ENCODE results near the gene FAM221B.

Gene FAM221B

GRCh38 chr9:35828716-35829083 is at the start of gene FAM221B:
TSS of gene FAM221B (minus strand) at chr9:35828732. CDS start at chr9:35826161, 2,571 bp downstream.
- no peak for DNase-seq

GRCh38 chr9:35872505-35872904 is 44.0 kb upstream of the FAM221B start:
- DNase-seq = no peak

- no peak for DNase-seq
Observed at GRCh38 chr9:35871545-35871944, 43.0 kb upstream of the FAM221B start.

- DNase-seq = no peak
Observed at GRCh38 chr9:35870351-35870923, 41.9 kb upstream of the FAM221B start, which contains the start of gene OR13J1. TSS of gene OR13J1 (minus strand) at chr9:35870401. CDS start at chr9:35870401, 0 bp downstream.

- no peak for DNase-seq
Observed at GRCh38 chr9:35869621-35870216, 41.2 kb upstream of the FAM221B start.

GRCh38 chr9:35868933-35869332 is 40.4 kb upstream of the FAM221B start:
- DNase-seq = no peak

GRCh38 chr9:35867538-35867937 is 39.0 kb upstream of the FAM221B start:
- no peak for DNase-seq

- no peak for DNase-seq
Observed at GRCh38 chr9:35864695-35865255, 36.2 kb upstream of the FAM221B start.

GRCh38 chr9:35863583-35863982 is 35.1 kb upstream of the FAM221B start:
- no peak for DNase-seq

- DNase-seq = no peak
Observed at GRCh38 chr9:35862328-35862727, 33.8 kb upstream of the FAM221B start.

GRCh38 chr9:35861161-35861897 is 32.8 kb upstream of the FAM221B start:
- DNase-seq = no peak

- no peak for DNase-seq
Observed at GRCh38 chr9:35859990-35860339, 31.4 kb upstream of the FAM221B start.

- peak; percentile 18 for DNase-seq
Observed at GRCh38 chr9:35859310-35859989, 30.9 kb upstream of the FAM221B start.

GRCh38 chr9:35858458-35858857 is 29.9 kb upstream of the FAM221B start:
- DNase-seq = no peak

- no peak for DNase-seq
Observed at GRCh38 chr9:35856882-35857281, 28.4 kb upstream of the FAM221B start.

- DNase-seq = no peak
Observed at GRCh38 chr9:35856206-35856605, 27.7 kb upstream of the FAM221B start.

GRCh38 chr9:35854091-35854762 is 25.7 kb upstream of the FAM221B start:
- no peak for DNase-seq

GRCh38 chr9:35852876-35853865 is 24.6 kb upstream of the FAM221B start:
- no peak for DNase-seq

GRCh38 chr9:35852267-35852815 is 23.8 kb upstream of the FAM221B start:
- no peak for DNase-seq

- peak; percentile 76 for DNase-seq
Observed at GRCh38 chr9:35847792-35848572, 19.4 kb upstream of the FAM221B start.

All from MV-4-11 (cell line).